Naive B cell (primary cell): ENCODE measurements around the gene IL22RA1. TPM values are rescaled to one million over a fixed set of nuclear protein-coding genes. Genes with fewer than 3 reads are reported as not detected.

Experiments
- ATAC-seq, 2 donors: fragments of 150-1000 bp; cut with Tn5 transposase; 2 replicates each; pipeline ENCODE4 v1.10.0; 2021; ENCODE audit warnings: low read depth in 2 of 2, mild to moderate bottlenecking in 2 of 2, moderate library complexity in 2 of 2
- DNase-seq: peaks from one replicate; pipeline ENCODE4 v3.0.0; 2022
- H3K27ac Mint-ChIP-seq, 6 donors: one replicate each; pipeline ENCODE4 v1.8.0; 2020 to 2022; ENCODE audit warnings: mild to moderate bottlenecking in 6 of 6, mixed read lengths in 6 of 6, moderate library complexity in 5 of 6, inconsistent platforms in 2 of 6
- H3K27me3 Mint-ChIP-seq, 3 donors: one replicate each; pipeline ENCODE4 v1.8.0; 2021 to 2022; ENCODE audit warnings: mixed read lengths in 3 of 3, mild to moderate bottlenecking in 1 of 3
- H3K36me3 Mint-ChIP-seq, 2 donors: one replicate each; pipeline ENCODE4 v1.8.0; 2020 to 2022; ENCODE audit warnings: mixed read lengths in 2 of 2, inconsistent platforms in 1 of 2, mild to moderate bottlenecking in 1 of 2
- H3K4me1 Mint-ChIP-seq, 3 donors: one replicate each; pipeline ENCODE4 v1.8.0; 2020 to 2022; ENCODE audit warnings: mixed read lengths in 3 of 3, inconsistent platforms in 1 of 3, mild to moderate bottlenecking in 1 of 3, moderate library complexity in 1 of 3
- H3K4me3 Mint-ChIP-seq, 8 donors: one replicate each; pipeline ENCODE4 v1.8.0; 2020 to 2022; ENCODE audit warnings: mild to moderate bottlenecking in 8 of 8, mixed read lengths in 8 of 8, moderate library complexity in 8 of 8, inconsistent platforms in 2 of 8
- H3K9me3 Mint-ChIP-seq, 7 donors: one replicate each; pipeline ENCODE4 v1.8.0; 2020 to 2022; ENCODE audit warnings: mixed read lengths in 7 of 7, mild to moderate bottlenecking in 5 of 7, inconsistent platforms in 2 of 7, moderate library complexity in 1 of 7
- polyA plus RNA-seq, 6 donors: library from polyadenylated mRNA; unstranded; fragments of 300-500 nt; fragmentation: Illumina TruSeq; gene quantifications; one replicate each; pipeline ENCODE4 v1.2.3, GENCODE V29; 2021; ENCODE audit warnings: low read depth in 6 of 6

IL22RA1 gene
- polyA plus RNA-seq, 6 donors from 2014 or later = not detected

DNA sequence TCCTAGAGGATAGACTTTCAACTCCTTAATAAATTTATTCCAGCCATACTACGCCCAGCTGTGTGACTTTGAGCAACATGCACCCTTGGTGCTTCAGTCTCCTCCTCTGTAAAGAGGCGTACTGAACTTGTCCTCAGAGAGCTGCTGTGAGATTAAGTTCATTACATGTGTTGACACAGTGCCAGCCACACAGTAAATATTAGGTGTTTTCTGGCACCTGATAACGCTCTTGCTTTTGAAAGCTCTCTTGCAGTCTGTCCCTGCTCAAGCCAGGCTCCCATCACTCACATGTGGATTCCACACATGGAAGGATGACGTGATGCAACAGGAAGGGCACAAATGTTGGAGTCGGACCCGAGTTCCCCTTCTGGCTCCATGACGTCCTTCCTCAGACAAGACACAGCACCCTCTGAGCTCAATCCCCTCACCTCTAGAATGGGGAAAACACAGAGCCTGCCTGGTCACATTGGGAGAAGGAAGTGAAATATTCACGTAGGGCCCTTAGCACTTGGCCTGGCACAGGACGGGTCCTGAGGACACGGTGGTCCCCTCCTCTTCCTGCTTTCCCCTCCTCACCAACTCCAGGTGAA is 36.4 kb upstream of the IL22RA1 start:
- peaks cover 0 to 7% (median 0%) of the 10 kb centered on the region in 7 donors for H3K9me3 Mint-ChIP-seq
- peaks cover 15 to 18% of the 10 kb centered on the region in 2 donors for H3K36me3 Mint-ChIP-seq
- H3K4me3 Mint-ChIP-seq = no peak overlapping the region
- H3K27me3 Mint-ChIP-seq = no peaks in the 10 kb centered on the region
- ATAC-seq = no peak
- H3K4me1 Mint-ChIP-seq = peaks cover 47 to 78% (median 74%) of the 10 kb centered on the region in 3 donors
- DNase-seq = no peak
- H3K27ac Mint-ChIP-seq = peak overlapping the region in 4 of 6 donors; percentile 30 to 85 (median 71)

DNA sequence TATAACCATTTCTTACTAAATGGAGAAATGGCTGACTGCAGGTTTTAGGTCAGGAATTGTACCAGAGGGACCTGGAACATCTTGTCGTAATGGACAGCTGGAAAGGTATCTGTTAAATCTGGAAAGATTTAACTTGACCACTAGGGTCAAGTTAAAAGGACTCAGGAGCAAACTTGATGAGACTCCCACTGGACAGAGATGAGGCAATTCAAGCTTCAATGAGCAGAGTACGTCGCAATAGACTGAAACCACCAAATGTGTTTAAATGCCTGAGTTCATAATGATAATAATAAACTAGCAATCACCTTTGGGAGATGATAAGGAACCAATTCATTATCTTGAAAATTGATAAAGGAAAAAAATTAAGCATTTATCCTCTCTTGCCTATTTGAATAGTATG is 35.5 kb upstream of the IL22RA1 start:
- no peak for DNase-seq
- no peaks in the 10 kb centered on the region for H3K27me3 Mint-ChIP-seq
- H3K4me3 Mint-ChIP-seq = no peak overlapping the region
- peak overlapping the region in 1 of 6 donors; percentile 7 for H3K27ac Mint-ChIP-seq
- H3K36me3 Mint-ChIP-seq = peaks cover 21 to 24% of the 10 kb centered on the region in 2 donors
- peaks cover 0 to 14% (median 5%) of the 10 kb centered on the region in 7 donors for H3K9me3 Mint-ChIP-seq
- ATAC-seq = no peak
- H3K4me1 Mint-ChIP-seq = peaks cover 51 to 75% (median 73%) of the 10 kb centered on the region in 3 donors

DNA sequence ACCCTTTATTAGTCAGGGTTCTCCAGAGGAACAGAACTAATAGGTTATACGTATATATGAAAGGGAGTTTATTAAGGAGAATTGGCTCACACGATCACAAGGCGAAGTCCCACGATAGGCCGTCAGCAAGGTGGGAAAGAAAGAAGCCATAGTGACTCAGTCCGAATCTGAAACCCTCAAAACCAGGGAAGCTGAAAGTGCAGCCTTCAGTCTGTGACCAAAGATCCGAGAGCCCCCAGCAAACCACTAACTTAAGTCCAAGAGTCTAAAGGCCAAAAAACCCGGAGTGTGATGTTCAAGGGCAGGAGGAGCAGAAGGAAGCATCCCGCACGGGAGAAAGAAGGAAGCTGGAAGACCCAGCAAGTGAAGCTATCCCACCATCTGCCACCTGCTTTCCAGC is 34.2 kb upstream of the IL22RA1 start:
- peaks cover 0 to 14% (median 5%) of the 10 kb centered on the region in 7 donors for H3K9me3 Mint-ChIP-seq
- H3K4me3 Mint-ChIP-seq = peak overlapping the region in 1 of 8 donors; percentile 45
- no peak for ATAC-seq
- DNase-seq = no peak
- peaks cover 53 to 70% (median 65%) of the 10 kb centered on the region in 3 donors for H3K4me1 Mint-ChIP-seq
- peaks cover 21 to 26% of the 10 kb centered on the region in 2 donors for H3K36me3 Mint-ChIP-seq
- H3K27me3 Mint-ChIP-seq = no peaks in the 10 kb centered on the region
- H3K27ac Mint-ChIP-seq = peak overlapping the region in 3 of 6 donors; percentile 54 to 75 (median 60)

DNA sequence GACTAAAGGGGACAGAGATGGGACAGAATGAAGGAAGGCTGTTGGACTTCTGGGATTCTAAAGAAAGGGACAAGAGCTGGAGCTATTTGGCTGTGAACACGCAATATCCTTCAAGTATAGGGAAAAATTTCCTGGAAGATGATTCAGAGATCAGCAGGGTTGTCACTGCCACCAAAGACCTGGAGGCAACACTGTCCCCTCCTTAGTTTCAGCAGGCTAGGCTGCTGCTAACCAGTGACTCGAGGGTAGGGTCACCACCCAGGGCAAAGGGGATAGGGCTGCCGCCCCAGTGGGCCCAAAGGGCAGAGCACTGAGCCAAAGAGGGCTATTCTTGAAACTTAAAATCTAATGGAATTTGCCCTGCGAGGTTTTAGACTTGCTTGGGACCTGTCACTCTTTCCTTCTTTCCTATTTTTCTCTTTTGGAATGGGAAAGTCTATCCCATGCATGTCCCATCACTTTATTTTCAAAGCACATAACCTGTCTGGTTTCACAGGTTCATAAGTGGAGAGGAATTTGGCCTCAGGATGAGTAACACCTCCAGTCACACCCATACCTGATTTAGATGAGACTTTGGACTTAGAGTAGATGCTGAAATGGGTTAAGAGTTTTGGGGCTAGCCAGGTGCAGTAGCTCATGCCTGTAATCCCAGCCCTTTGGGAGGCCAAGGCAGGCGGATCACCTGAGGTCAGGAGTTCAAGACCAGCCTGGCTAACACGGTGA is 32.3 kb upstream of the IL22RA1 start:
- Mint-ChIP-seq H3K27ac (peak overlapping the region in 2 of 6 donors; percentile 5 to 24), H3K36me3 (peaks cover 17 to 26% of the 10 kb centered on the region in 2 donors), H3K9me3 (peaks cover 0 to 14% (median 5%) of the 10 kb centered on the region in 7 donors), H3K4me1 (peaks cover 49 to 55% (median 53%) of the 10 kb centered on the region in 3 donors), H3K27me3 (no peaks in the 10 kb centered on the region), H3K4me3 (peak overlapping the region in 2 of 8 donors; percentile 10 to 71)
- no peak for DNase-seq
- no peak for ATAC-seq

DNA sequence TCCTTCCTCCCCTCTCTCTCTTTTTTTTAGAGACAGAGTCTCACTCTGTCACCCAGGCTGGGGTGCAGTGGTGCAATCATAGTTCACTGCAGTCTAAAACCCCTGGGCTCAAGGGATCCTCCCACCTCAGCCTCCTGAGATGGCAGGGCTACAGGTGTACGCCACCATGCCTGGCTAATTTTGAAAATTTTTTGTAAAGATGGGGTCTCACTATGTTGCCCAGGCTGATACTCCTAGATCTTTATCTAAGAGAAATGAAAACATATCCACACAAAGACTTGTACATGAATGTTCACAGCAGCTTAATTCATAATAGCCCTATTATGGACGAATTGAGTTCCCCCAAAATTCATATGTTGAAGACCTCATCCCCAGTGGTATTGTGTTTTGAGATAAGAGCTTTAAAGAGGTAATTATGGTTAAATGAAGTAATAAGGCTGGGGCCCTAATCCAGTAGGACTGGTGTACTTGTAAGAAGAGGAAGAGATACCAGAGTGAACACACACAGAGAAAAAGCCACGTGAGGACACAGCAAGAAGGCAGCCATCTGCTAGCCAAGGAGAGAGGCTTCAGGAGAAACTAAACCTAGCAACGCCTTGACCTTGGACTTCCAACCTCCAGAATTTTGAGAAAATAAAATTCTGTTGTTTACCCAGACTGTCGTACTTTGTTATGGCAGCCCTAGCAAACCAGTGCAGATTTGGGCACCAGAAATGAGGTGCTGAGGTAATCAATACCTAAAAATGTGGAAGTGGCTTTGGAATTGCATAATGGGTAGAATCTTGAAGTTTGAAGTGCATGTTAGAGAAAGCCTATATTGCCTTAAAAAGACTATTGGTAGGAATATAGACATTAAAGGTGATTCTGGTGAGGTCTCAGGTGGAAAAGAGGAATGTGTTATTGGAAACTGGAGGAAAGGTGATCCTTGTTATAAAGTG is 31.0 kb upstream of the IL22RA1 start:
- H3K36me3 Mint-ChIP-seq = peaks cover 17 to 20% of the 10 kb centered on the region in 2 donors
- peaks cover 41 to 42% (median 42%) of the 10 kb centered on the region in 3 donors for H3K4me1 Mint-ChIP-seq
- H3K9me3 Mint-ChIP-seq = peaks cover 0 to 14% (median 5%) of the 10 kb centered on the region in 7 donors
- H3K27me3 Mint-ChIP-seq = no peaks in the 10 kb centered on the region
- H3K27ac Mint-ChIP-seq = peak overlapping the region in 2 of 6 donors; percentile 66 to 82
- DNase-seq = no peak
- ATAC-seq = no peak
- H3K4me3 Mint-ChIP-seq = no peak overlapping the region

DNA sequence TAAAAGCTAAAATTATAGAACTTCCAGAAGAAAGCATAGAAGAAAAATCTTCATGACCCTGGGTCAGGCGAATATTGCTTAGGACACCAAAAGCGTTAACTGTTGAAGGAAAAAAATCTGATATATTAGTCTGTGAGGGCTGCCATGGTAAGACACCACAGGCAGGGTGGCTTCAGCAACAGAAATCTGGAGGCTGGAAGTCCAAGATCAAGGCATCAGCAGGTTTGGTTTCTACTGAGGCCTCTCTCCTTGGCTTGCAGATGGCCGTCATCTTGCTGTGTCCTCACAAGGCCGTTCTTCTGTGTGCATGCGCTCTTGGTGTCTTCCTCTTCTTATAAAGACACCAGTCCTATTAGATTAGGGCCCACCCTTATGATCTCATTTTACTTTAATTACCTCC is 29.7 kb upstream of the IL22RA1 start:
- Mint-ChIP-seq H3K36me3 (peaks cover 22 to 29% of the 10 kb centered on the region in 2 donors), H3K4me3 (no peak overlapping the region), H3K27me3 (no peaks in the 10 kb centered on the region), H3K4me1 (peaks cover 39 to 44% (median 44%) of the 10 kb centered on the region in 3 donors), H3K9me3 (peaks cover 0 to 14% (median 5%) of the 10 kb centered on the region in 7 donors), H3K27ac (no peak overlapping the region)
- ATAC-seq (no peak), DNase-seq (no peak)

DNA sequence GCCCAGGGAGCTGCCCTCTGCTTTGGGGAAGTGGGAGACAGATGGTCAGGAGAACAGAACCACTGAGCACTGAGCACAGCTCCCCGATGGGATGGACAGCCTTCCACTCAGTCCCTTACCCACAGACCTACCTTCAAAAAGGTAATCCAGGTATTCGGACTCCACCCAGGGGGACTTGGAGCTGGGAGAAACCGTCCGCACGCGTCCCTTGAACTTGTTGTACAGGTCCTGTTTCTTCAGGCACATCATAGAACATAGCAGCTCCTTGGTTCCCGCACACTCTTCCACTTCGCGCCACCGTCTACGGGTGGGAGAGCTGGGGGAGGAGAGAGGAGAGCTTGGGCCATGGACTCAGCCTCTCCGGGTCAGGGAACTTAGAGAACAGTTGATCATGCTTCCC is 26.3 kb upstream of the IL22RA1 start:
- Mint-ChIP-seq H3K4me1 (peaks cover 14 to 25% (median 16%) of the 10 kb centered on the region in 3 donors), H3K4me3 (no peak overlapping the region), H3K27me3 (no peaks in the 10 kb centered on the region), H3K36me3 (peaks cover 26 to 41% of the 10 kb centered on the region in 2 donors), H3K9me3 (peaks cover 0 to 7% (median 4%) of the 10 kb centered on the region in 7 donors), H3K27ac (no peak overlapping the region)
- DNase-seq (no peak), ATAC-seq (no peak)

DNA sequence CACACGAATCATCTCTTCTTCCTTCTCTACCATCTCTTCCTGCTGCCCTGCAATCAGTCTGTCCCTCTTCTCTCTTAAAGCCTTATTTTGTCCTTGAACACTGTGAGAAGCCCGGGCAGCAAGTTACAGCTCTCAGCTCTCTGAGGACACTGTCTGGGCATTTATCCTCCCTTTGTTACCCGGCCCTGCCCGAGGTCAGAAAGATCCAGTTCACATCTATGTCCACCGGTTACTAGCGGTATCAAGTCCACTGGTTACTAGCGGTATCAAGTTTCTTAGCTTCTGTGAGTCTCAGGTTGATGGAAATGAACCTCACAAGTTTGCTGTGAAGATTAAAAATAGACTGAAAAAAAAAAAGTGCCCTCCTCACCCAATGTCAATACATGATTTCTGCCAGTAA is 25.3 kb upstream of the IL22RA1 start:
- peaks cover 6 to 15% (median 9%) of the 10 kb centered on the region in 3 donors for H3K4me1 Mint-ChIP-seq
- ATAC-seq (no peak), DNase-seq (no peak)
- H3K36me3 Mint-ChIP-seq = peaks cover 20 to 37% of the 10 kb centered on the region in 2 donors
- H3K27me3 Mint-ChIP-seq = no peaks in the 10 kb centered on the region
- peaks cover 0 to under 1% (median 0%) of the 10 kb centered on the region in 7 donors for H3K9me3 Mint-ChIP-seq
- H3K27ac Mint-ChIP-seq = peak overlapping the region in 3 of 6 donors; percentile 62 to 87 (median 75)
- H3K4me3 Mint-ChIP-seq = no peak overlapping the region

DNA sequence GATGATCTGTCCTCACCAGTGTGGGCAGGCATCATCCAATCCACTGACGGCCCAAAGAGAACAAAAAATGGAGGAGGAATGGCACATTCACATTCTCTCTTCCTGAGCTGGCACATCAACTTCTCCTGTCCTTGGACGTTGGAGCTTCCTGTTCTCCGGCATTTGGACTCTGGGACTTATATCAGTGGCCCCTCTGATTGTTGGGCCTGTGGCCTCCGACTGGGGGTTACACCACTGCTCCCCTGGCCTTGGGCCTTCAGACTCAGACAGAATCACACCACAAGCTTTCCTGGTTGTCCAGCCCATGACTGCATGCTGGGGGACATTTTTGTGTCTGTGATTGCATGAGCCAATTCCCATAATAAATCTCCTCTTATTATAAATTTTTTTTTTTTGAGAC is 24.1 kb upstream of the IL22RA1 start:
- Mint-ChIP-seq H3K27me3 (no peaks in the 10 kb centered on the region), H3K9me3 (no peaks in the 10 kb centered on the region), H3K27ac (peak overlapping the region in 1 of 6 donors; percentile 49), H3K36me3 (peaks cover 20 to 44% of the 10 kb centered on the region in 2 donors), H3K4me1 (peaks cover 6 to 19% (median 17%) of the 10 kb centered on the region in 3 donors), H3K4me3 (no peak overlapping the region)
- DNase-seq (no peak), ATAC-seq (no peak)

DNA sequence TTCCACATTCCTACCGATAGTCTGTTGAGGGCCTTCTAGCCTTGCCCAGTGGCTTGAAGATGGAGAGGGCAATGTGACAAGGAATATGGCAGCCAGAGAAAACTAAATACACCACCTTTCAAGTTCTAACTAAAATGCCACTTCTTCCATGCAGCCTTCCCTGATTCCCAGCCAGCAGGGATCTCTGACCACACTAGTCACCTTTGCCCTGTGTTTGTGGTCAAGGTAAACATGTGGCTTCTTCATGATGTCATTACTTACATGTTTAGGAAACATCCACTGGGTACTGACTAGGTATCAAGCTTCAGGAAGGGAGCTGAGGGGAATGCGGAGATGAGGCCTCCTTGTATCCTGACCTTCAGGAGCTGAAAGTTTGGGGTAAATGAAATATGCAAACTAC is 22.6 kb upstream of the IL22RA1 start:
- DNase-seq (no peak), ATAC-seq (no peak)
- H3K4me1 Mint-ChIP-seq = peaks cover 6 to 21% (median 14%) of the 10 kb centered on the region in 3 donors
- H3K27ac Mint-ChIP-seq = peak overlapping the region in 3 of 6 donors; percentile 49 to 77 (median 56)
- no peaks in the 10 kb centered on the region for H3K9me3 Mint-ChIP-seq
- no peaks in the 10 kb centered on the region for H3K27me3 Mint-ChIP-seq
- H3K4me3 Mint-ChIP-seq = peak overlapping the region in 1 of 8 donors; percentile 8
- peaks cover 20 to 44% of the 10 kb centered on the region in 2 donors for H3K36me3 Mint-ChIP-seq

DNA sequence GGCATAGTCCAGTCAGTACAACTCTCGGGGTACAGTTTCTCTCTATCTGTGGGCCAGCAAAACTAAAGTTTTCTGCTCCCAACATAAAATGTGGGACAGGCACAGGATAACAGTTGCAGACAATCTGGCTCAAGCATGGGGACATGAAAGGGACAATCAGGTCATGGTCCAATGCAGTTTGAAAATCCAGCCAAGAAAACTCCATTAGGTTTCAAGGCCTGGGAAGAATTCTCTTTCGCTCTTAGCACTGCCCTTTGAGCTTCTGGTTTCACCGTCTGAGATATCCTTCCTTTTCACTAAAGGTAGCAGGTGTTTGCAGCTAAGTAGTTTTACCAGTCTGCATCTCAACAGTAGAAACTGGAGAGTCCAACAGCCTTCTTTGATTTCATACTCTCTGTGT is 21.1 kb upstream of the IL22RA1 start:
- peak overlapping the region in 1 of 6 donors; percentile 78 for H3K27ac Mint-ChIP-seq
- no peak overlapping the region for H3K4me3 Mint-ChIP-seq
- DNase-seq = no peak
- H3K4me1 Mint-ChIP-seq = peaks cover 6 to 20% (median 14%) of the 10 kb centered on the region in 3 donors
- no peak for ATAC-seq
- H3K36me3 Mint-ChIP-seq = peaks cover 26 to 52% of the 10 kb centered on the region in 2 donors
- no peaks in the 10 kb centered on the region for H3K9me3 Mint-ChIP-seq
- H3K27me3 Mint-ChIP-seq = no peaks in the 10 kb centered on the region

DNA sequence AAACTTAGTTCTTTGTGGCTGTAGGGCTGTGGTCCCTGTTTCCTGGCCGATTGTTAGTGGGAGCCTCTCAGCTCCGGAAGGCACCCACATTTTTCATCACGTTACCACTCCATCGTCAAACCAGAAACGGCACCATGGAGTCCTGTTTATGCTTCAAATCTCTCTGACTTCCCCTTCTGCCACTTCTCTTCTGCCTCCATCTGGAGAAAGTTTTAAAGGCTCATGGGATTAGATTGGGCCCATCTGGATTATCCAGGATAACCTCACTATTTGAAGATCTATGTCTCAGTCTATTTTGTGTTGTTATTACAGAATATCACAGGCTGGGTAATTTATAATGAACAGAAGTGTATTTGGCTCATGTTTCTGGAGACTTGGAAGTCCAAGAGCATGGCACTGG is 19.3 kb upstream of the IL22RA1 start:
- peak overlapping the region in 5 of 6 donors; percentile 39 to 93 (median 57) for H3K27ac Mint-ChIP-seq
- H3K9me3 Mint-ChIP-seq = no peaks in the 10 kb centered on the region
- peaks cover 0 to 19% (median 9%) of the 10 kb centered on the region in 3 donors for H3K4me1 Mint-ChIP-seq
- ATAC-seq (no peak), DNase-seq (no peak)
- no peak overlapping the region for H3K4me3 Mint-ChIP-seq
- H3K27me3 Mint-ChIP-seq = no peaks in the 10 kb centered on the region
- H3K36me3 Mint-ChIP-seq = peaks cover 25 to 53% of the 10 kb centered on the region in 2 donors

DNA sequence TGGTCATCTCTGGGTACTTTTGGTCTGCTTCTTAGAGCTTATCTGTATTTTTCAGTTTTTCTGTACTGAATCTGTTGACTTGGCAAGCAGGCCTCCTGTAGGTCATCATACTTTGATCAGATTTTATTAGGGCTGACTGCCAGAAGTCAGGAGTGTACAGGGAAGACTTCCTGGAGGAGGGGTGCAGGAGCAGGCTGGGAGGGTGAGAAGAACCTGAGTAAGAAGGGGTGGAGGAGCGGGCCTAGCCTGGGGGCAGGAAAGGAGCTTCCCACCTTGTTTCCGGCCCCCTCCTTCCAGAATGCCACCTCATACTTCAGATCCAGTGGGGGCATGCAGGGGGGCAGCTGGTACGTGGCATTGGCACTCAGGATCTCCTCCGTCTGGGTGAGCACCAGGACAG is 18.3 kb upstream of the IL22RA1 start:
- H3K36me3 Mint-ChIP-seq = peaks cover 25 to 48% of the 10 kb centered on the region in 2 donors
- H3K27me3 Mint-ChIP-seq = no peaks in the 10 kb centered on the region
- no peaks in the 10 kb centered on the region for H3K9me3 Mint-ChIP-seq
- H3K27ac Mint-ChIP-seq = peak overlapping the region in 2 of 6 donors; percentile 18 to 69
- DNase-seq = no peak
- no peak for ATAC-seq
- H3K4me1 Mint-ChIP-seq = peaks cover 0 to 19% (median 10%) of the 10 kb centered on the region in 3 donors
- H3K4me3 Mint-ChIP-seq = no peak overlapping the region
